GM12878 (cell line): ENCODE measurements around the gene CFAP65. TPM values are rescaled to one million over a fixed set of nuclear protein-coding genes. Genes with fewer than 3 reads are reported as not detected.

ENCODE experiments used
- ATAC-seq: fragments of 200-7000 bp; cut with Tn5 transposase; 3 replicates; pipeline ENCODE4 v1.9.1; 2020; ENCODE audit warnings: mild to moderate bottlenecking, moderate library complexity
- BruUV-seq: library from RNA; stranded (reverse); fragments of 400-500 nt; replicated peaks from 2 replicates; lab custom pipeline; 2021; lab: Mats Ljungman, UMichigan
- CTCF ChIA-PET: fragments of 300-600 bp; sonication (Branson Sonifier 250); formaldehyde crosslinking; extraction: SDS; loops from one replicate; lab custom pipeline; 2021; ENCODE audit warnings: inconsistent platforms; lab: Yijun Ruan, JAX
- POLR2A ChIA-PET: fragments of 350-600 bp; formaldehyde crosslinking; extraction: SDS; loops from one replicate; lab custom pipeline; 2021; ENCODE audit warnings: inconsistent platforms; lab: Charles Lee
- RAD21 ChIA-PET: fragments of 300-600 bp; sonication (Branson Sonifier 250); formaldehyde crosslinking; loops from one replicate; lab custom pipeline; 2023; ENCODE audit warnings: antibody characterized with exemption; ENCODE audit not compliant: unreplicated experiment; lab: Charles Lee
- SMC1A ChIA-PET: fragments of 300-600 bp; sonication (Branson Sonifier 250); formaldehyde crosslinking; loops from one replicate; lab custom pipeline; 2023; ENCODE audit not compliant: unreplicated experiment, uncharacterized antibody; lab: Charles Lee
- DNase-seq: peaks from one replicate; pipeline ENCODE4 v3.0.0-alpha.2; 2011; ENCODE audit warnings: low read depth, low spot score
- FAIRE-seq: peaks from 3 replicates; lab custom pipeline; 2011; peaks lifted over from hg19 to GRCh38; lab: Jason Lieb, UNC
- H2AFZ ChIP-seq: 2 replicates; pipeline ENCODE4 v1.6.0; 2011; ENCODE audit warnings: low read depth, low read length, control low read depth; ENCODE audit not compliant: control insufficient read depth
- H3K27ac ChIP-seq: 2 replicates; pipeline ENCODE4 v1.5.1; 2011; ENCODE audit warnings: control low read depth; ENCODE audit not compliant: control insufficient read depth, insufficient read depth
- H3K27me3 ChIP-seq, 2 experiments: replicated peaks in 1 of 2; 2 replicates each; pipeline versions ENCODE4 v1.6.0 to v1.6.1; 2011; ENCODE audit warnings: low read length in 1 of 2; ENCODE audit not compliant: control insufficient read depth in 2 of 2, insufficient read depth in 2 of 2
- H3K36me3 ChIP-seq, 2 experiments: 2 replicates each; pipeline ENCODE4 v1.5.1; 2011; ENCODE audit warnings: low read length in 1 of 2; ENCODE audit not compliant: control insufficient read depth in 2 of 2, insufficient read depth in 2 of 2
- H3K4me1 ChIP-seq: 2 replicates; pipeline ENCODE4 v1.6.1; 2011; ENCODE audit warnings: mild to moderate bottlenecking, low read length, moderate library complexity, mixed read lengths; ENCODE audit not compliant: control insufficient read depth, insufficient read depth
- H3K4me2 ChIP-seq: 2 replicates; pipeline ENCODE4 v1.6.0; 2011; ENCODE audit warnings: control low read depth; ENCODE audit not compliant: control insufficient read depth, insufficient read depth
- H3K4me3 ChIP-seq: fragments of 200-600 bp; sonication (generic); 2 replicates; pipeline ENCODE4 v1.5.1; 2016
- H3K79me2 ChIP-seq: 2 replicates; pipeline ENCODE4 v1.6.0; 2011; ENCODE audit warnings: low read length; ENCODE audit not compliant: control insufficient read depth, insufficient read depth
- H3K9ac ChIP-seq: 2 replicates; pipeline ENCODE4 v1.8.0; 2011; ENCODE audit warnings: low read length, control low read depth, mixed read lengths; ENCODE audit not compliant: control insufficient read depth, insufficient read depth
- H3K9me3 ChIP-seq: replicated peaks from 3 replicates; pipeline ENCODE4 v1.5.1; 2011; ENCODE audit warnings: mild to moderate bottlenecking, low read length; ENCODE audit not compliant: control insufficient read depth, insufficient read depth
- H4K20me1 ChIP-seq: 2 replicates; pipeline ENCODE4 v1.6.0; 2011; ENCODE audit not compliant: control insufficient read depth, insufficient read depth
- BACH1 ChIP-seq: fragments of 450-650 bp; IDR thresholded peaks from 2 replicates; pipeline ENCODE4 v1.6.1; 2017; ENCODE audit warnings: mild to moderate bottlenecking, borderline replicate concordance
- BHLHE40 ChIP-seq, 2 experiments: fragments of 450-650 bp in 1 of 2; IDR thresholded peaks; 2 replicates each; pipeline ENCODE4 v1.6.1; 2011 to 2017; ENCODE audit warnings: low read depth in 2 of 2, borderline replicate concordance in 1 of 2, improper control_type of control experiment in 1 of 2, low read length in 1 of 2, mild to moderate bottlenecking in 1 of 2
- CHD2 ChIP-seq: IDR thresholded peaks from 2 replicates; pipeline ENCODE4 v1.6.1; 2011; ENCODE audit warnings: low read depth, low read length, improper control_type of control experiment, borderline replicate concordance
- ETV6 ChIP-seq, 2 experiments: fragments of 450-650 bp in 1 of 2; IDR thresholded peaks in 1 of 2; conservative IDR thresholded peaks in 1 of 2; 2 replicates each; pipeline ENCODE4 v1.6.1; 2014; ENCODE audit warnings: antibody characterized with exemption in 1 of 2, borderline replicate concordance in 1 of 2, low read depth in 1 of 2, mild to moderate bottlenecking in 1 of 2, moderate library complexity in 1 of 2
- HDGF ChIP-seq: fragments of 450-650 bp; IDR thresholded peaks from 2 replicates; pipeline ENCODE4 v1.6.1; 2016; ENCODE audit warnings: antibody characterized with exemption
- IKZF1 ChIP-seq: fragments of 450-650 bp; conservative IDR thresholded peaks from 2 replicates; pipeline ENCODE4 v1.6.1; 2017; ENCODE audit warnings: antibody characterized with exemption, mild to moderate bottlenecking
- IRF4 ChIP-seq: IDR thresholded peaks from 2 replicates; pipeline ENCODE4 v1.6.1; 2011; ENCODE audit warnings: low read depth, low read length
- MEF2B ChIP-seq: fragments of 450-650 bp; IDR thresholded peaks from 2 replicates; pipeline ENCODE4 v1.6.1; 2018; ENCODE audit warnings: mild to moderate bottlenecking, moderate library complexity; ENCODE audit not compliant: partially characterized antibody, poor library complexity, severe bottlenecking
- MXI1 ChIP-seq: fragments of 150-350 bp; IDR thresholded peaks from 2 replicates; pipeline ENCODE4 v1.6.1; 2011; ENCODE audit warnings: low read depth, mild to moderate bottlenecking, inconsistent platforms, low read length, improper control_type of control experiment
- NFYA ChIP-seq: IDR thresholded peaks from 2 replicates; pipeline ENCODE4 v1.6.1; 2011; ENCODE audit warnings: low read depth, mild to moderate bottlenecking, low read length, improper control_type of control experiment, borderline replicate concordance
- NFYB ChIP-seq: IDR thresholded peaks from 2 replicates; pipeline ENCODE4 v1.6.1; 2011; ENCODE audit warnings: low read depth, mild to moderate bottlenecking, low read length, improper control_type of control experiment, moderate library complexity; ENCODE audit not compliant: insufficient read depth
- PAX5 ChIP-seq: IDR thresholded peaks from 2 replicates; pipeline ENCODE4 v1.6.1; 2011; ENCODE audit warnings: low read depth, low read length, borderline replicate concordance
- TAF1 ChIP-seq: IDR thresholded peaks from 2 replicates; pipeline ENCODE4 v1.6.1; 2011; ENCODE audit warnings: mild to moderate bottlenecking, low read depth, low read length, borderline replicate concordance
- ZNF207 ChIP-seq: fragments of 450-650 bp; IDR thresholded peaks from 2 replicates; pipeline ENCODE4 v1.6.1; 2014; ENCODE audit warnings: antibody characterized with exemption, mild to moderate bottlenecking, borderline replicate concordance
- WGBS: methylation state at CpG from one replicate; pipeline ENCODE4 v1.1.6; 2016; ENCODE audit warnings: low lambda C conversion rate; ENCODE audit not compliant: insufficient replicate concordance, insufficient coverage; ENCODE audit errors: missing lambda C conversion rate; 5-methylcytosine and 5-hydroxymethylcytosine counted together
- in situ Hi-C: fragments of 300-500 bp; cut with MboI; formaldehyde crosslinking; loops from 9 replicates; pipeline ENCODE4 v1.14.3; 2018; ENCODE audit warnings: mixed read lengths
- intact Hi-C: fragments of 100-400 bp; cut with micrococcal nuclease; formaldehyde crosslinking; loops from one replicate; pipeline ENCODE4 v1.14.2; 2022; ENCODE audit not compliant: unreplicated experiment
- polyA plus RNA-seq, 11 experiments: library from polyadenylated mRNA; depleted of rRNA in 4 of 11; unstranded in 6 of 11; stranded (reverse) in 5 of 11; fragments of >200 nt; fragmentation: Nextera tagmentation in 4 of 11; fragmentation: Illumina TruSeq in 1 of 11; extraction: Ambion mirVana in 4 of 11; extraction: Trizol in 1 of 11; gene quantifications; 1 replicate in 1 of 11; 2 replicates in 10 of 11; pipeline versions ENCODE4 v1.2.1 to v1.2.3, GENCODE V29; 2011 to 2016; ENCODE audit warnings: inconsistent platforms in 2 of 11, missing spikeins in 2 of 11, low read depth in 1 of 11
- total RNA-seq, 4 experiments: library from RNA; depleted of rRNA in 3 of 4; stranded (reverse); fragments of >200 nt in 3 of 4; fragmentation: Illumina TruSeq in 1 of 4; extraction: Trizol in 1 of 4; gene quantifications; 2 replicates each; pipeline versions ENCODE4 v1.2.1 to v1.2.3, GENCODE V29; 2013 to 2021
- TF ChIP-seq, protein P1 (sequence below): fragments of 450-650 bp; IDR thresholded peaks from 2 replicates; pipeline ENCODE4 v1.6.1; 2018; ENCODE audit warnings: mild to moderate bottlenecking, low read depth, moderate library complexity; ENCODE audit not compliant: partially characterized antibody
- TF ChIP-seq, protein P2 (sequence below): fragments of 450-650 bp; formaldehyde crosslinking; IDR thresholded peaks from 2 replicates; pipeline ENCODE4 v1.4.0; 2022; ENCODE audit warnings: mild to moderate bottlenecking, moderate library complexity

Gene CFAP65
- total and polyA plus RNA-seq, 10 of the 15 experiments (the other 5 are each of a cell fraction or from before 2014, with no cell fraction given), result not detected

DNA sequence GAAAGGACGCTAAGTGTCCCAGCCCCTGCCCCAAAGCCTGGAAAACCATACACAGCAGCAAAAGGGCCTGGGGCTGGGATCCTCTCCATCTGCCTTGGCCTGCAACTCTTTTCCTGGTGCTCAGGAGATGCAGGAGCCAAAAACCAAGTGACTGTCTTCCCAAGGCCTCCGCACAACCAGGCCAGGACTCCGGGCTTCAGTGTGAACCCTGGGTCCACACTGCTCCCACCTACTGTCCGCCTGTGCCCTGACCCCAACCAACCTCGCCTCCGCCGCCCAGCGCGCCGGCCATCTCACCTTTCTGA, 57.4 kb downstream of the CFAP65 start:
- Histone ChIP-seq H2AFZ (no peak overlapping the region), H3K27me3 (peaks cover 32 to 39% of the 10 kb centered on the region in 2 experiments), H3K9ac (no peak overlapping the region), H3K79me2 (no peaks in the 10 kb centered on the region), H3K4me3 (no peak overlapping the region), H3K27ac (no peak overlapping the region), H4K20me1 (no peaks in the 10 kb centered on the region; the same call in 1 of the 2 replicates), H3K9me3 (no peaks in the 10 kb centered on the region), H3K4me1 (no peaks in the 10 kb centered on the region; the same call in 1 of the 2 replicates), H3K4me2 (no peak overlapping the region), H3K36me3 (no peaks in the 10 kb centered on the region)
- WGBS, result 16% methylated on average over 10 of the region's 10 CpGs
- RAD21 ChIA-PET, result no interaction called here
- in situ Hi-C loops, result no loop called here
- ATAC-seq (no peak), DNase-seq (no peak), FAIRE-seq (no peak)
- TF ChIP-seq ETV6 (conservative IDR thresholded peaks at IDR 0.05 in 1 of 2, IDR thresholded peaks at IDR 0.05 in 1 of 2; ENCODE audit: borderline replicate concordance in 1 of 2, low read depth in 1 of 2) (no peak), BACH1 (no peak), PAX5 (no peak), ZNF207 (no peak), TAF1 (no peak), NFYA (no peak), MXI1 (no peak), HDGF (no peak), IKZF1 (no peak), BHLHE40 (IDR thresholded peaks at IDR 0.05; ENCODE audit: borderline replicate concordance in 1 of 2, low read depth in 2 of 2, low read length in 1 of 2) (no peak), CHD2 (no peak), MEF2B (no peak), IRF4 (no peak), NFYB (no peak)
- TF ChIP-seq, protein P1, sequence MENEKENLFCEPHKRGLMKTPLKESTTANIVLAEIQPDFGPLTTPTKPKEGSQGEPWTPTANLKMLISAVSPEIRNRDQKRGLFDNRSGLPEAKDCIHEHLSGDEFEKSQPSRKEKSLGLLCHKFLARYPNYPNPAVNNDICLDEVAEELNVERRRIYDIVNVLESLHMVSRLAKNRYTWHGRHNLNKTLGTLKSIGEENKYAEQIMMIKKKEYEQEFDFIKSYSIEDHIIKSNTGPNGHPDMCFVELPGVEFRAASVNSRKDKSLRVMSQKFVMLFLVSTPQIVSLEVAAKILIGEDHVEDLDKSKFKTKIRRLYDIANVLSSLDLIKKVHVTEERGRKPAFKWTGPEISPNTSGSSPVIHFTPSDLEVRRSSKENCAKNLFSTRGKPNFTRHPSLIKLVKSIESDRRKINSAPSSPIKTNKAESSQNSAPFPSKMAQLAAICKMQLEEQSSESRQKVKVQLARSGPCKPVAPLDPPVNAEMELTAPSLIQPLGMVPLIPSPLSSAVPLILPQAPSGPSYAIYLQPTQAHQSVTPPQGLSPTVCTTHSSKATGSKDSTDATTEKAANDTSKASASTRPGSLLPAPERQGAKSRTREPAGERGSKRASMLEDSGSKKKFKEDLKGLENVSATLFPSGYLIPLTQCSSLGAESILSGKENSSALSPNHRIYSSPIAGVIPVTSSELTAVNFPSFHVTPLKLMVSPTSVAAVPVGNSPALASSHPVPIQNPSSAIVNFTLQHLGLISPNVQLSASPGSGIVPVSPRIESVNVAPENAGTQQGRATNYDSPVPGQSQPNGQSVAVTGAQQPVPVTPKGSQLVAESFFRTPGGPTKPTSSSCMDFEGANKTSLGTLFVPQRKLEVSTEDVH, result no peak
- TF ChIP-seq, protein P2, sequence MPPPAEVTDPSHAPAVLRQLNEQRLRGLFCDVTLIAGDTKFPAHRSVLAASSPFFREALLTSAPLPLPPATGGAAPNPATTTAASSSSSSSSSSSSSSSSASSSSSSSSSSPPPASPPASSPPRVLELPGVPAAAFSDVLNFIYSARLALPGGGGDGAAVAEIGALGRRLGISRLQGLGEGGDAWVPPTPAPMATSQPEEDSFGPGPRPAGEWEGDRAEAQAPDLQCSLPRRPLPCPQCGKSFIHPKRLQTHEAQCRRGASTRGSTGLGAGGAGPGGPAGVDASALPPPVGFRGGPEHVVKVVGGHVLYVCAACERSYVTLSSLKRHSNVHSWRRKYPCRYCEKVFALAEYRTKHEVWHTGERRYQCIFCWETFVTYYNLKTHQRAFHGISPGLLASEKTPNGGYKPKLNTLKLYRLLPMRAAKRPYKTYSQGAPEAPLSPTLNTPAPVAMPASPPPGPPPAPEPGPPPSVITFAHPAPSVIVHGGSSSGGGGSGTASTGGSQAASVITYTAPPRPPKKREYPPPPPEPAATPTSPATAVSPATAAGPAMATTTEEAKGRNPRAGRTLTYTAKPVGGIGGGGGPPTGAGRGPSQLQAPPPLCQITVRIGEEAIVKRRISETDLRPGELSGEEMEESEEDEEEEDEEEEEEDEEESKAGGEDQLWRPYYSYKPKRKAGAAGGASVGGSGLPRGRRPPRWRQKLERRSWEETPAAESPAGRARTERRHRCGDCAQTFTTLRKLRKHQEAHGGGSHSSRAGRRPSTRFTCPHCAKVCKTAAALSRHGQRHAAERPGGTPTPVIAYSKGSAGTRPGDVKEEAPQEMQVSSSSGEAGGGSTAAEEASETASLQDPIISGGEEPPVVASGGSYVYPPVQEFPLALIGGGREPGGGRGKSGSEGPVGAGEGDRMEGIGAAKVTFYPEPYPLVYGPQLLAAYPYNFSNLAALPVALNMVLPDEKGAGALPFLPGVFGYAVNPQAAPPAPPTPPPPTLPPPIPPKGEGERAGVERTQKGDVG (CRISPR knock-in tag), result no peak
- BruUV-seq, result no TSS peak
- CTCF ChIA-PET, result no interaction called here
- POLR2A ChIA-PET, result no interaction called here
- SMC1A ChIA-PET, result no interaction called here
- intact Hi-C loops, result loop anchor here (5.0 kb wide), 1 partner anchor 132 kb away; no protein-coding TSS in a partner anchor
